HG03378 (cell line): ENCODE results near the gene SPOCD1.

Experiments
- ATAC-seq: cut with Tn5 transposase; IDR thresholded peaks from one replicate; pipeline ENCODE4 v1.9.1; 2021; ENCODE audit warnings: mild to moderate bottlenecking, moderate library complexity; ENCODE audit not compliant: unreplicated experiment

The SPOCD1 gene

GRCh38 chr1:31742462-31743212, 73.2 kb downstream of the SPOCD1 start:
- no peak for ATAC-seq
